Stomach smooth muscle (tissue), 2 donors: ENCODE measurements around the gene CNTRL.

Experiments
- H3K27ac ChIP-seq: one replicate; pipeline ENCODE4 v1.7.0; 2013; ENCODE audit warnings: mild to moderate bottlenecking, low read length, inconsistent platforms
- H3K27me3 ChIP-seq, 2 donors: one replicate each; pipeline ENCODE4 v1.7.0; 2013; ENCODE audit warnings: low read length in 2 of 2; ENCODE audit not compliant: insufficient read depth in 2 of 2, control insufficient read depth in 1 of 2
- H3K36me3 ChIP-seq, 2 donors: one replicate each; pipeline ENCODE4 v1.7.0; 2013; ENCODE audit warnings: low read length in 2 of 2; ENCODE audit not compliant: control insufficient read depth in 2 of 2, insufficient read depth in 2 of 2
- H3K4me1 ChIP-seq: one replicate; pipeline ENCODE4 v1.7.0; 2013; ENCODE audit warnings: low read length; ENCODE audit not compliant: control insufficient read depth, insufficient read depth
- H3K4me3 ChIP-seq, 2 donors: one replicate each; pipeline ENCODE4 v1.7.0; 2013; ENCODE audit warnings: low read length in 2 of 2
- H3K9ac ChIP-seq, 2 donors: one replicate each; pipeline ENCODE4 v1.7.0; 2013; ENCODE audit warnings: low read length in 2 of 2, mild to moderate bottlenecking in 1 of 2
- H3K9me3 ChIP-seq, 2 donors: one replicate each; pipeline ENCODE4 v1.7.0; 2013; ENCODE audit warnings: low read length in 2 of 2; ENCODE audit not compliant: control insufficient read depth in 2 of 2
- donor health status: healthy.
- donor health status: Pancreatic carcinoma.

Gene CNTRL

DNA sequence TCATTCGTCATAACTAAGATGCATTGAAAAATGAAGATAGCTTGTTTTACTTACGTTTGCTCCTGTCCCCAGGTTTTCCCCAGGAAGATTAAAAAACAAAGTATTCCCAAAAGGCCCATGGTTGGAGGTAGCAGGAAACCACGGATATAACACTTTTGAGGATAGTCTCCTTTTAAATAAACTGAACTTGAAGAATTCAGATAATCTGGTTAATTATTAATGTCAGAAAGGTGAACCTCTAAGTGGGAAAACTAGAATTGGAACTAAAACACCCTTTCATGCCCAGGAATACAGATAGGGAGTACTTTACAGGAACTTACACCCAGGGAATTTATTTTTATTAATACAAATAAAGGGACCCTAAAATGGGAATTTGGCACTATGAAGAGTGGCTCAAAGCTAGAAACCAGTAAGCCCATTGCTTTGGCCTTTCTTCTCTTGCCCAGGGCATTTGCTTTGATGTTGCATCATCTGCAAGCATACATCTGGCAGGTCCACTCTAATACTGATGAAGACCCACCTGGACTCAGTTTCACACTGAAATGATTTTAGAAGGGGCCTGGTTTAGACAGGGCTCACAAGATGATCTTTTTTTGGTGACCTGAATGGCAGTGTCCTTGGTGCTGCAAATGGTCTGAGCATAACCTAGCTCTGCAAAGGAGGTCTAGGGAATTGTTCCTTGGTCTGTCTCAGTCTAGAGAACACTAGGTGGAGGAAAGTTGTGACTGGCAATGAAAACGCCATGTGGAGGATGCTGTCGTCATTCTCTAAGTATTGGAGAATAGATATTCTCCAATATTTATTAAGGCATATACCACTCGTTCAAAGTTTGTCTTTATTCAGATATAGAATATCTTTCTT is 24.4 kb upstream of the CNTRL start, which contains the start of gene C5:
TSS of gene C5 (minus strand) at position 148 of the 861 bp plus-strand sequence. CDS start at position 119, 29 bp downstream.
- no peaks in the 10 kb centered on the region for H3K36me3 ChIP-seq
- no peak within 1 kb of the TSS for H3K9ac ChIP-seq
- no peaks in the 10 kb centered on the region for H3K9me3 ChIP-seq
- no peak within 1 kb of the TSS for H3K4me3 ChIP-seq
- H3K27ac ChIP-seq: no peak within 1 kb of the TSS
- H3K27me3 ChIP-seq: no peaks in the 10 kb centered on the region
- no peaks in the 10 kb centered on the region for H3K4me1 ChIP-seq

DNA sequence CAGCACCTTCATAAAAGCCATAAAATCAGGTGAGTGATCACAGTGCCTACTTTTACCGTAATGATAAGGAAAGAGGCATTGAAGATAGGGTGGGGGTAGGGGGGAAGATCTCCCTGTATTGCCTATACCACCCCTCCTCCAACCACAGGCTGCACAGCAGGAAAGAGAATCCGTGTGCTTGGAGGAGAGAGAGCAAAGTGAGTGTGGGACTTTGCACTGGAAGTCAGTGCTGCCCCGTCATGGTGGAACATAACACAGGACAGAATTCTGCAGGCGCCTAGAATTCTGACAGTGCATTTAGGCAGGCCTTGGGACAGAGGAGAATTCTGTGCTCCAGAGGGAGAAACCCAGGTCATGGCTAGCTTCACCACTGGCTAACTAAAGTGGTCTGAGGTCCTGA is 21.2 kb upstream of the CNTRL start:
- Histone ChIP-seq H3K36me3 (peaks cover 0 to 3% of the 10 kb centered on the region in 2 donors), H3K27ac (no peak overlapping the region), H3K27me3 (no peaks in the 10 kb centered on the region), H3K9ac (no peak overlapping the region), H3K9me3 (no peaks in the 10 kb centered on the region), H3K4me3 (no peak overlapping the region), H3K4me1 (no peaks in the 10 kb centered on the region)

DNA sequence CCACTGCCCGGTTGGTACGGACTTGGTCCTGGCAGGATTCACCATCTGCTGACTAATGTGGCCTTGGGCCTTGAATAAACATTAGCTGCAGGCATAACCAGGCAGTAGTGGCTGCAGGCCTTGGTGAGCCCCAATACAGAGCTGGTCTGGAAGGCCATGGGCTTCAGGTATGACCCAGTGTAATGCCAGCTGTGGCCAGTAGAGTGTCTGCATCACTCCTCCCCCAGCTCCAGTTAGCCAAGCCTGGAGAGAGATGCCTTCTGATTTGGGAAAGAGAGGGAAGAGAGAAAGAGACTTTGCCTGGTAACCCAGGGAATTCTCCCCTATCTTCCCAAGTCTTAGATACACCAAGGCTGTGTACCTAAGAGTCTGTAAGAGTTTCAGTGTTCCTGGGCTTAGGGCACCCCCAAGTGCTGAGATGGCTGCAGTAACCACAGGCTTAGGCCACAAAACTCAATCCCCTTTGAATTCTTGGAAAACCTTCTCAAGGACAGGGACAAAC is 19.1 kb upstream of the CNTRL start:
- Histone ChIP-seq H3K4me3 (no peak overlapping the region), H3K36me3 (peaks cover 0 to 3% of the 10 kb centered on the region in 2 donors), H3K9me3 (no peaks in the 10 kb centered on the region), H3K27ac (no peak overlapping the region), H3K27me3 (no peaks in the 10 kb centered on the region), H3K9ac (no peak overlapping the region), H3K4me1 (no peaks in the 10 kb centered on the region)

DNA sequence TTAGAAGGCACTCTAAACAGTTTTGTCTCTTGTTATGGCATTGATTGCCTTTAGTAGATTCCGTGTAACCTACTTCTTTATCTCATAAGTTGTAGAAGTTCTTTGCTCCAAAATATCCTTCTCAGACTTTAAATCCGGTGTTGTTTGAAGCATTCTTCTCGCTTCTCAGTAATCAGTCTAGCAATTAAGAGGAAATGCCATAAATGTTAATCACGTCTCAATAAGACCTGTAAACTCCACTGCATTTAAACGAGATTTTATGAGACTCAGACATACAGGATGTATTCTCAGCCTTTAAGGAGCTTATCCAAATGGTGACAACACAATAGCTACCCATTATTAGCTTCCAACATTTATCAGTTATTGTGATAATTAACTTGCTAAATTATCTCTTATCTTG is 16.9 kb upstream of the CNTRL start:
- Histone ChIP-seq H3K4me3 (no peak overlapping the region), H3K9me3 (no peaks in the 10 kb centered on the region), H3K36me3 (peaks cover 0 to 3% of the 10 kb centered on the region in 2 donors), H3K27me3 (no peaks in the 10 kb centered on the region), H3K27ac (no peak overlapping the region), H3K9ac (no peak overlapping the region), H3K4me1 (no peaks in the 10 kb centered on the region)

DNA sequence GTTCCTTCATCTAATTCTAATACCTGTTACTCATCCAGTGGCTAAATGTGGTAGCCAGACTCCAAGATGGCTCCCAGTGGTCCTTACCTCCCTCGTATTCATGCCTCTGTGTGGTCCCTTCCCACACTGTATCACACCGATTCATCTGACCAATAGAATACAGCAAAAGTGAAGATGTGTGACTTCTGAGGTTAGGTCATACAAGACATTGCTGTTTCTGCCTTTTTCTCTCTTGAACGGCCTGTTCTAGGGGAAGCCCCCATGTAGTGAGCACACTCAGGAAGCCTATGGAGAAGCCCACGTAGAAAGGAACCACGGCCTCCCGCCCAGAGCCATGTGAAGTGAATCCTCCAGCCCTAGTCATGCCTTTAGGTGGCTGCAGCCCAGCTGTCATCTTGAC is 15.2 kb upstream of the CNTRL start:
- Histone ChIP-seq H3K36me3 (peaks cover 0 to 3% of the 10 kb centered on the region in 2 donors), H3K27me3 (no peaks in the 10 kb centered on the region), H3K9ac (no peak overlapping the region)

DNA sequence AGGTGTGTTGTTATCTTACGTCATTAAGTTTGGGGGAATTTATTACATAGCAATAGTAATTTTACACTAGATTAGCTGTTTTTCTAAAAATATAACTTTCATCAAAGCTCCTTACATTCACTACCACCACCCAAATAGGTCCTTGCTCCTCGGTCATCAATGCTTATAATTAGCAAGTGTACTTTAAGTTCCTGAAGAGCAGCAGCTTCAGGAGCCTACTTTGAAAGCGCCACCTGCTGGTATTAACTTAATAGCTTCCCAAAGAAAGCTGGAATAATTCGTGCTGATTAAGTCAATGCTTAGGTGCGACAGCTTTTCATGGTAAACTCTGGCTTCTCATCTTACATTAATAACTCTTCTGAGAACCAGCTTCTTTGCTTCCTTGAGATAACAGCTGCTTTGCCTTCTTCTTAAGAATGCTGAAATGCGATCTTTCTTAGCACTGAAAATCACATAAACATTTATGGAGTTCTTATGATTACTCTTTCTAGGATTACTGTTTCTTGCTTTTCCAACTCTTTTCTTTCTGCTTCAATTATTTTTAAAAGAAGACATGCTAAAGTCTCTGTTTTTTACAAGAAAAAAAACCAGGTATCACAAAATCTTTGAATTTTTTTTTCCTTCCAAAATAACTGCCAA is 14.6 kb upstream of the CNTRL start:
- Histone ChIP-seq H3K36me3 (peaks cover 0 to 3% of the 10 kb centered on the region in 2 donors), H3K9ac (no peak overlapping the region), H3K4me1 (no peaks in the 10 kb centered on the region), H3K27me3 (no peaks in the 10 kb centered on the region), H3K9me3 (no peaks in the 10 kb centered on the region), H3K4me3 (no peak overlapping the region), H3K27ac (no peak overlapping the region)

More for the DNA sequence above, 15.2 kb upstream of the CNTRL start:
- Histone ChIP-seq H3K4me1 (no peaks in the 10 kb centered on the region), H3K27ac (no peak overlapping the region), H3K4me3 (no peak overlapping the region), H3K9me3 (no peaks in the 10 kb centered on the region)

DNA sequence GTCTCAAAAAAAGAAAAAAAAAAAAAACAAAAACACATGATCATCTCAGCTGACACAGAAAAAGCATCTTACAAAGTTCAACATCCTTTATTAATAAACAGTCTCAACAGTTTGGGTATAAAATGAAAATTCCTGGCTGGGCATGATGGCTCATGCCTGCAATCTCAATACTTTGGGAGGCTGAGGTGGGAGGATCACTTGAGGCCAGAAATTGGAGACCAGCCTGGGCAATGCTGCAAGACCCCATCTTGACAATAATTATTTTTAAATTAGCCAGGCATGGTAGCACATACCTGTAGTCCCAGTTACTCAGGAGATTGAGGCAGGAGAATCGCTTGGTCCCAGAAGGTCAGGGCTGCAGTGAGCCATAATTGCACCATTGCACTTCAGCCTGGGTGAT is 7.9 kb upstream of the CNTRL start:
- no peak overlapping the region for H3K27ac ChIP-seq
- no peaks in the 10 kb centered on the region for H3K4me1 ChIP-seq
- H3K36me3 ChIP-seq: no peaks in the 10 kb centered on the region
- H3K4me3 ChIP-seq: no peak overlapping the region
- H3K9ac ChIP-seq: no peak overlapping the region
- H3K9me3 ChIP-seq: no peaks in the 10 kb centered on the region
- no peaks in the 10 kb centered on the region for H3K27me3 ChIP-seq

DNA sequence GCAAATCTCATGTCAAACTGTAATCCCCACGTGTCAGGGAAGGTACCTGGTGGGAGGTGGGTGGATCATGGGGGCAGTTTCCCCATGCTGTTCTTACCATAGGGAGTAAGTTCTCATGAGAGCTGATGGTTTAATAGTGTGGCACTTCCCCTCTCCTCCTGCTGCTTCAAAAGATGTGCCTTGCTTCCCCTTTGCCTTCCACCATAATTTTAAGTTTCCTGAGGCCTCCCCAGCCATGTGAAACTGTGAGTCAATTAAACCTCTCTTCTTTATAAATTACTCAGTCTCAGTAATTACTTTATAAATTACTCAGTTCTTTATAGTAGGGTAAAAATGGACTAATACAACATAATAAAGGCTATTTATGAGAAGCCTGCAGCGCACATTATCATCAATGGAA is 7.1 kb upstream of the CNTRL start:
- Histone ChIP-seq H3K9ac (no peak overlapping the region), H3K27me3 (no peaks in the 10 kb centered on the region)

DNA sequence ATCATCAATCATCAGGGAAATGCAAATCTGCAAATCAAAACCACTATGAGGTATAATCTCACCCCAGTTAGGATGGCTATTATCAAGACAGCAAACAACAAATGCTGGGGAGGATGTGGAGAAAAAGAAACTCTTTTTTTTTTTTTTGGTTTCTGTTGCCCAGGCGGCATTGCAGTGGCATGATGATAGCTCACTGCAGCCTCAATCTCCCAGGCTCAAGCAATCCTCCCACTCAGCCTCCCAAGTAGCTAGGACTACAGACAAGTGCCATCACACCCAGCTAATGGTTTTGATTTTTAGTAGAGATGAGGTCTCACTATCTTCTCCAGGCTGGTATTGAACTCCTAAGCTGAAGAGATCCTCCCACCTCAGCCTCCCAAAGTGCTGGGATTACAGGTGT is 5.4 kb upstream of the CNTRL start:
- no peaks in the 10 kb centered on the region for H3K27me3 ChIP-seq
- no peak overlapping the region for H3K27ac ChIP-seq
- no peak overlapping the region for H3K9ac ChIP-seq
- no peak overlapping the region for H3K4me3 ChIP-seq
- peaks cover 9% of the 10 kb centered on the region for H3K4me1 ChIP-seq
- H3K9me3 ChIP-seq: no peaks in the 10 kb centered on the region
- H3K36me3 ChIP-seq: no peaks in the 10 kb centered on the region

More for the DNA sequence above, 7.1 kb upstream of the CNTRL start:
- Histone ChIP-seq H3K27ac (no peak overlapping the region), H3K4me1 (no peaks in the 10 kb centered on the region), H3K4me3 (no peak overlapping the region), H3K9me3 (no peaks in the 10 kb centered on the region), H3K36me3 (no peaks in the 10 kb centered on the region)

DNA sequence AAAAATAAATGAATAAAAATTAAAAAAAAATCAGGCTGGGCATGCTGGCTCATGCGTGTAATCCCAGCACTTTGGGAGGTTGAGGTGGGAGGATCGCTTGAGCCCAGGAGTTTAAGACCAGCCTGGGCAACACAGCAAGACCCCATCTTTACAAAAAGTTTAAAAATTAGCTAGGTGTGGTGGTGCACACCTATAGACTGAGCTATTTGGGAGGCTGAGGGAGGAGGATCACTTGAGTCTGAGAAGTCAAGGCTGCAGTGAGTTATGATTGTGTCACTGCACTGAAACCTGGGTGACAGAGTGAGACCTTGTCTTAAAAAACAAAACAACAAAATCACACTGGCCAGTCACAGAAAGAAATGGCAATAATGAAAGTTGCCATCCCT is 3.4 kb upstream of the CNTRL start:
- Histone ChIP-seq H3K4me3 (peak overlapping the region; percentile 52 to 66), H3K4me1 (peaks cover 11% of the 10 kb centered on the region), H3K27me3 (no peaks in the 10 kb centered on the region), H3K9me3 (no peaks in the 10 kb centered on the region), H3K9ac (no peak overlapping the region), H3K36me3 (no peaks in the 10 kb centered on the region), H3K27ac (no peak overlapping the region)
